ENCODE results near the gene PAK4. TPM values are rescaled to one million over a fixed set of nuclear protein-coding genes. Genes with fewer than 3 reads are reported as not detected.
A peak's percentile ranks its signal among the peaks of the same experiment; 100 is the strongest.

Gene PAK4
- total RNA-seq (ENCODE audit: low replicate concordance): 52.1 and 64.3 TPM in 2 replicates
- long read RNA-seq: 0 reads

- Mint-ChIP-seq H3K27ac (peak within 1 kb of the TSS; percentile 96), H3K36me3 (no peaks in the 10 kb centered on the region), H3K27me3 (peaks cover 6% of the 10 kb centered on the region), H3K4me1 (ENCODE audit: unreplicated experiment) (peaks cover 43% of the 10 kb centered on the region), H3K4me3 (peak within 1 kb of the TSS; percentile 97), H3K9me3 (no peaks in the 10 kb centered on the region)
- TF ChIP-seq CTCF (conservative IDR thresholded peaks at IDR 0.05): no peak
- peak; percentile 99 for DNase-seq (ENCODE audit: extremely low spot score, unreplicated experiment)
Measured at GRCh38 chr19:39125554-39126311, at the start of gene PAK4. TSS of gene PAK4 (plus strand) at chr19:39125786. CDS start at chr19:39169554, 43,768 bp downstream.

GRCh38 chr19:39077323-39077722 lies 48.3 kb upstream of the PAK4 start:
- no peaks in the 10 kb centered on the region for H3K9me3 Mint-ChIP-seq
- H3K36me3 Mint-ChIP-seq: no peaks in the 10 kb centered on the region
- H3K4me1 Mint-ChIP-seq (ENCODE audit: unreplicated experiment): no peaks in the 10 kb centered on the region
- no peak for TF ChIP-seq CTCF (conservative IDR thresholded peaks at IDR 0.05)
- H3K27me3 Mint-ChIP-seq: peaks cover 21% of the 10 kb centered on the region
- H3K4me3 Mint-ChIP-seq: no peak overlapping the region
- no peak overlapping the region for H3K27ac Mint-ChIP-seq
- no peak for DNase-seq (ENCODE audit: extremely low spot score, unreplicated experiment)

- no peak overlapping the region for H3K4me3 Mint-ChIP-seq
- peaks cover 33% of the 10 kb centered on the region for H3K27me3 Mint-ChIP-seq
- TF ChIP-seq CTCF (conservative IDR thresholded peaks at IDR 0.05): no peak
- no peak overlapping the region for H3K27ac Mint-ChIP-seq
- H3K36me3 Mint-ChIP-seq: no peaks in the 10 kb centered on the region
- H3K9me3 Mint-ChIP-seq: no peaks in the 10 kb centered on the region
- no peak for DNase-seq (ENCODE audit: extremely low spot score, unreplicated experiment)
- H3K4me1 Mint-ChIP-seq (ENCODE audit: unreplicated experiment): peaks cover 7% of the 10 kb centered on the region
Measured at GRCh38 chr19:39078436-39079200, 47.0 kb upstream of the PAK4 start.

GRCh38 chr19:39080431-39080830 lies 45.2 kb upstream of the PAK4 start:
- H3K4me1 Mint-ChIP-seq (ENCODE audit: unreplicated experiment): peaks cover 7% of the 10 kb centered on the region
- no peak for TF ChIP-seq CTCF (conservative IDR thresholded peaks at IDR 0.05)
- DNase-seq (ENCODE audit: extremely low spot score, unreplicated experiment): no peak
- H3K27ac Mint-ChIP-seq: no peak overlapping the region
- H3K27me3 Mint-ChIP-seq: peaks cover 44% of the 10 kb centered on the region
- H3K36me3 Mint-ChIP-seq: no peaks in the 10 kb centered on the region
- H3K9me3 Mint-ChIP-seq: no peaks in the 10 kb centered on the region
- no peak overlapping the region for H3K4me3 Mint-ChIP-seq

- Mint-ChIP-seq H3K9me3 (no peaks in the 10 kb centered on the region), H3K27me3 (peaks cover 56% of the 10 kb centered on the region), H3K4me3 (no peak overlapping the region), H3K27ac (no peak overlapping the region), H3K4me1 (ENCODE audit: unreplicated experiment) (peaks cover 7% of the 10 kb centered on the region), H3K36me3 (no peaks in the 10 kb centered on the region)
- TF ChIP-seq CTCF (conservative IDR thresholded peaks at IDR 0.05): no peak
- DNase-seq (ENCODE audit: extremely low spot score, unreplicated experiment): no peak
Measured at GRCh38 chr19:39082167-39082566, 43.4 kb upstream of the PAK4 start.

All from type B pancreatic cell (in vitro differentiated cells).